ENCODE measurements around the gene ZNF587.
"Not testable (repeated sequence)": the region's sequence is repeated elsewhere in the genome, so short reads cannot be mapped to it uniquely, and the experiment has no call there.

ZNF587 gene

DNA sequence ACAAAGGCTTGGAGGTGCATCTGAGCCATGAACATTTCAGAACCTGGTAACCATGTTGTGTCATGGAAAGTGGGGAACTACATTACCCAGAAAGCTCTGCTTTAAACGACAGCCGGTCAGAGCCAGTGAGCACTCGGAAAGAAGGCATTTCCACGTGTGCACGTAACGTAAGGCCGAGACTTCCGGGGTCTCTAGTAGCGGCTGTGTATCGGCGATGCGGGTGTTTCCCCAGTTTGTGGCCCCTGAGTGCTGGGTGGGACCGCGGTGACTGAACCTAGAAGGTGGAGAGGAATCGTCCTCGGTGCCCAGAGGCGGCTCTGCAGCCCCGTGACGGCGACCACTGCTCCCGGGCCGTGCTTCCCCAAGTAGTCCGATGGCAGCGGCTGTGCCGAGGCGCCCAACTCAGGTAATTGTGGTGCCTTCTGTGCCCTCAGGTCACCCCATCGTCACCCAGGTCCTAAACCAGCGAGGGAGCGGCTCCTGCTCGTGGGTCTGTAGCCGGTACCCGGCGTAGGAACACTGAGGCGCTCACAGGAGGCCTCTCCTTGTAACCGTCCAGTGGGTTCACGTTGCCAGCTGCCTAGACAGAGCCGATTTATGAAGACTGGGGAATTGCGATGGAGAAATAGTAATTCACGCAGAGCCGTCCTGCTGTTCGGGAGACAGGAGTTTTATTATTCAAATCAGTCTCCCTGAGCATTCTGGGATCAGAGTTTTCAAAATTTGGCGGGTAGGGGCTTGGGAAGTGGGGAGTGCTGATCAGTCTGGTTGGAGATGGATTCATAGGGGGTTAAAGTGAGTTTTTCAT lies at the start of gene ZNF587:
TSS of gene ZNF587 (plus strand) at position 194 of the 808 bp plus-strand sequence. CDS start at position 374, 180 bp downstream.
- DNase-seq (ENCODE audit: low read depth in 2 of 2), result peak; percentile 55 to 63

- DNase-seq (ENCODE audit: low read depth in 2 of 2), result no peak
Observed at GRCh38 chr19:57800696-57801095, 49.0 kb upstream of the ZNF587 start.

DNA sequence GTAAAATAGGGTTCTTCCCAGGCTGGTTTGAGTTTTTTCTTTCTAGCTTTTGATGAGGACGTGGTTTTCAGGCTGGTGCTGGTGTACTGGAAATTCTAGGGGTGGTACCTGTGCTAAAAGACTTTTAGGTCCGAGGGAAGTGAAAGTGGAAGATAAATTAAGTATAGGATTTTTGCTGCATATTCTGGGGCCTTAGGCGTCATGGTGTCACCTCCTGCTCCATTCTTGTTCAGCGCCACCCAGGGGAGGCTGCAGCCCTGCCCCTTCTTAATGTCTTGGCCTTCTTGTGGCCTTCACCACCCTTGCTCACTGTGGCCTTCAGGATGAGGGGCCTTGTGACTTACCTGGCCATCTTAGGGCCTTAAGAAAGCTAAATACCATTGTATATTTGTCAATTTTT lies 47.4 kb upstream of the ZNF587 start:
- no peak for DNase-seq (ENCODE audit: low read depth in 2 of 2)

GRCh38 chr19:57803265-57803593 lies 46.4 kb upstream of the ZNF587 start:
- no peak for DNase-seq (ENCODE audit: low read depth in 2 of 2)

- no peak for DNase-seq (ENCODE audit: low read depth in 2 of 2)
Observed at GRCh38 chr19:57803594-57804325, 45.9 kb upstream of the ZNF587 start.

- DNase-seq (ENCODE audit: low read depth in 2 of 2), result no peak
Observed at GRCh38 chr19:57807541-57807940, 42.1 kb upstream of the ZNF587 start.

DNA sequence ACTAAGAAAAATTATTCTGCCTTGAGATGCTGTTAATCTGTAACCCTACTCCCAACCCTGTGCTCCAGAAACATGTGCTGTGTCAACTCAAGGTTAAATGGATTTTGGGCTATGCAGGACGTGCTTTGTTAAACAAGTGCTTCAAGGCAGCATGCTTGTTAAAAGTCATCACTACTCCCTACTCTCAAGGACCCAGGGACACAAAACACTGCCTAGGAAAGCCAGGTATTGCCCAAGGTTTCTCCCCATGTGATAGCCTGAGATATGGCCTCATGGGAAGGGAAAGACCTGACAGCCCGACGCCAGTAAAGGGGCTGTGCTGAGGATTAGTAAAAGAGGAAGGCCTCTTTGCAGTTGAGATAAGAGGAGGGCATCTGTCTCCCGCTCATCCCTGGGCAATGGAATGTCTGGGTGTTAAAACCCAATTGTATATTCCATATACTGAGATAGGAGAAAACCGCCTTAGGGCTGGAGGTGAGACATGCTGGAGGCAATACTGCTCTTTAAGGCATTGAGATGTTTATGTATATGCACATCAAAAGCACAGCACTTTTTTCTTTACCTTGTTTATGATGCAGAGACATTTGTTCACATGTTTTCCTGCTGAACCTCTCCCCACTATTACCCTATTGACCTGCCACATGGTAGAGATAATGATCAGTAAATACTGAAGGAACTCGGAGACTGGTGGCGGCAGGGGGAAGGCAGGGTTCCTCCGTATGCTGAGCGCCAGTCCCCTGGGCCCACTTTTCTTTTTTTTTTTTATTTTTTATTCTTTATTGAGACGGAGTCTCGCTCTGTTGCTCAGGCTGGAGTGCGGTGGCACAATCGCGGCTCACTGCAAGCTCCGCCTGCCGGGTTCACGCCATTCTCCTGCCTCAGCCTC lies 39.0 kb upstream of the ZNF587 start:
- not testable (repeated sequence) for DNase-seq (ENCODE audit: low read depth in 2 of 2)

GRCh38 chr19:57812226-57812625 lies 37.4 kb upstream of the ZNF587 start:
- no peak for DNase-seq (ENCODE audit: low read depth in 2 of 2)

GRCh38 chr19:57812975-57813820 lies 36.5 kb upstream of the ZNF587 start:
- DNase-seq (ENCODE audit: low read depth in 2 of 2), result not testable (repeated sequence)

DNA sequence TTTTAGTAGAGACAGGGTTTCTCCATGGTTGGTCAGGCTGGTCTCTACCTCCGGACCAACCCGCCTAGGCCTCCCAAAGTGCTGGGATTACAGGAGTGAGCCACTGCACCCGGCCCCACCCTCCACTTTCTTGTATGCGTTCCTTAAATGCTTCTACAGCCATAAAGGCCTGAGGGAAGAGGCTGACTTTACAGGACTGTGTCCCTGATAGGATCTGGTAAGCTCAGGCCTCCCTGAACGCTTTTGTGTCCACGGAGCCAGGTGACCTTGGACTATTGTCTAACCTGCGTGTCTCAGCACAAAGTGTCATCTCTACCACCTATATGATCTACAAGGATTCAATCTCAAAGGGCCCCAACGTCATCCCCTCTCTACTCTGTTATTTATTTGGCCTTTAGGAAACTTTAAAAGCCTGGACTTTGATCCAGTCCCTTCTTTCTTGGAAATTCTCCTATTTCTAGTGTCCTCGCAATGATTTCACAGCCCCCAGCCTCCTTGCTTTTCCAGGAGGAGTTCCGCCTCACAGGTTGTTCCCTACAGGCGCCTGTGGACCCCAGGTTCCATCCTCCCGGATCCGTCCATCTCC lies 35.6 kb upstream of the ZNF587 start:
- no peak for DNase-seq (ENCODE audit: low read depth in 2 of 2)

DNA sequence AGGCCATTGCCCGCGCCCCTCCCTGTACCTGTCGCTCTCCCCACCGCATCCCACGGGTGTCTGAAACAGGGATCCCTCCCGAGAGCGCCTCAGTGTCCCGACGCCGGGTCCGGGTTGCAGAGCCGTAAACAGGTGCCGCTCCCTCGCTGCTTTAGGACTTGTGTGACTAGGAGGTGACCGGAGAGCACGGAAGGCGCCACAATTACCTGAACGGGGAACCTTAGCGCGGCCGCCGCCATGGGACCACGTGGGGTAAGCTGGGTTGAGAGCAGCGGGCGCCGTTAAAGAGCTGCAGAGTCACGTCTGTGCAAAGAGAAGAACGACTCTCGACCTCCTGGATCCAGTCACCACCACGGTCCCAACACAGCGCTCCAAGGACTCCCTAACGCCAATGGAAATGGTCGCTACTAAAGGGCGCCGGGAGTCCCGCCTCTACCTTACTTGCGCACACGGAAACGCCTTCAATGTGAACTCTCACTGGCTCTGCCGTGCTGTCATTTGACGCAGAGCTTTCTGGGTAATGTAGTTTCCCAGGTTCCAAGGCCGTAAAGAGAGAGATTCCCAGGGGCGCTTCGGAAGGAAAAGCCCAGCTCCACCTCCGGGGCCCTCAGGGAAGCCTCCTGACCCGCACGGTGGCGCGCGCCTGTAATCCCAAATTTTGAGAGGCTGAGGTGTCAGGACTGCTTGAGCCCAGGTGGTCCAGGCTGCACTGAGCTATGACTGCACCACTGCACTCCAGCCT lies 35.0 kb upstream of the ZNF587 start, which contains the start of gene ZNF552:
TSS of gene ZNF552 (minus strand) at position 409 of the 742 bp plus-strand sequence. CDS start at position 239, 170 bp downstream.
- DNase-seq (ENCODE audit: low read depth in 2 of 2), result peak; percentile 55 to 57

- no peak for DNase-seq (ENCODE audit: low read depth in 2 of 2)
Observed at GRCh38 chr19:57815247-57816075, 34.2 kb upstream of the ZNF587 start.

GRCh38 chr19:57816652-57817051 lies 33.0 kb upstream of the ZNF587 start:
- no peak for DNase-seq (ENCODE audit: low read depth in 2 of 2)

DNA sequence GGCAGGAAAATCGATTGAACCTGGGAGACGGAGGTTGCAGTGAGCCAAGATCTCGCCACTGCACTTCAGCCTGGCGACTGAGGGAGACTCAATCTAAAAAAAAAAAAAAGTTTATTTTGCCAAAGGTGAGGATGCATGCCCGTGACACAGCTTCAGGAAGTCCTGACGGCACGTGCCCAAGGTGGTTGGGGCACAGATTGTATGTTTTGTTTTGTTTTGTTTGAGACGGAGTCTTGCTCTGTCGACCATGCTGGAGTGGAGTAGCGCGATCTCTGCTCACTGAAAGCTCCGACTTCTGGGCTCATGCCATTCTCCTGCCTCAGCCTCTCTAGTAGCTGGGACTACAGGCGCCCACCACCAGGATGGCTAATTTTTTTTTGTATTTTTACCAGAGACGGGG lies 31.7 kb upstream of the ZNF587 start:
- DNase-seq (ENCODE audit: low read depth in 2 of 2), result no peak

DNA sequence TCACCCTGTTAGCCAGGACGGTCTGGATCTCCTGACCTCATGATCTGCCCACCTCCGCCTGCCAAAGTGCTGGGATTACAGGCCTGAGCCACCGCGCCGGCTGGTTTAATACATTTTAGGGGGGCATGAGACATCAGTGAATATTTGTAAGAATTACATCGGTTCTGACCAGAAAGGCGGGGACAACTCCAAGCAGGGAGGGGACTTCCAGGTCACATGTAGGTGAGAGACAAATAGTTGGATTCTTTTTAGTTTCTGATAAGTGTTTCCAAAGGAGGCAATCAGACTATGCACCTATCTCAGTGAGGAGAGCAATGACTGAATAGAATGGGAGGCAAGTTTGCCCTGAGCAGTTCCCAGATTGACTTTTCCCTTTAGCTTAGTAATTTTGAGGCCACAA lies 31.3 kb upstream of the ZNF587 start:
- no peak for DNase-seq (ENCODE audit: low read depth in 2 of 2)

GRCh38 chr19:57819475-57820148 lies 30.0 kb upstream of the ZNF587 start:
- DNase-seq (ENCODE audit: low read depth in 2 of 2), result peak; percentile 57 to 68

- no peak for DNase-seq (ENCODE audit: low read depth in 2 of 2)
Observed at GRCh38 chr19:57820599-57820998, 29.1 kb upstream of the ZNF587 start.

DNA sequence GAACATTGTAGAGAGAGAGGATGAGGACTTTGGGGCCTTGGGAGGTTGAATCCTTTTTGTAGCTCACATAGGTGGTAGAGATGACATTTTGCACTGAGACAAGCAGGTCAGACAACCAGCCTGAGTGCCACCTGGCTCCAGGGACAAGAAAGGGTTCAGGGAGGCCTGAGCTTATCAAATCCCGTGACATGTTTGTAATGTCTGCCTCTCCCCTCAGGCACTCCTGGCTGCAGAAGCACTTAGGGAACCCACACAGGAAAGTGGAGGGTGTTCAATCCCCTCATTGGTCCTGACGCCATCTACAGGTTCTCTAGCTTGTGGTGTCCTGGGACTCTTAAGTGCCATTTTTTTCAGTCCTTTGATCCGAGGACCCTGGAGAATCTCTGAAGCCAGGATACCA lies 28.6 kb upstream of the ZNF587 start:
- not testable (repeated sequence) for DNase-seq (ENCODE audit: low read depth in 2 of 2)

Data from stimulated activated CD4-positive, alpha-beta T cell treated with anti-CD3 and anti-CD28 coated beads, Interleukin-1b, Interleukin-23, amount 100 ng/mL, for 4 hours (primary cell).